ENCODE results near the gene GATD1.

GATD1 gene

GRCh38 chr11:812390-812789 lies 35.1 kb upstream of the GATD1 start:
- DNase-seq (ENCODE audit: low read depth in 2 of 2): no peak

DNA sequence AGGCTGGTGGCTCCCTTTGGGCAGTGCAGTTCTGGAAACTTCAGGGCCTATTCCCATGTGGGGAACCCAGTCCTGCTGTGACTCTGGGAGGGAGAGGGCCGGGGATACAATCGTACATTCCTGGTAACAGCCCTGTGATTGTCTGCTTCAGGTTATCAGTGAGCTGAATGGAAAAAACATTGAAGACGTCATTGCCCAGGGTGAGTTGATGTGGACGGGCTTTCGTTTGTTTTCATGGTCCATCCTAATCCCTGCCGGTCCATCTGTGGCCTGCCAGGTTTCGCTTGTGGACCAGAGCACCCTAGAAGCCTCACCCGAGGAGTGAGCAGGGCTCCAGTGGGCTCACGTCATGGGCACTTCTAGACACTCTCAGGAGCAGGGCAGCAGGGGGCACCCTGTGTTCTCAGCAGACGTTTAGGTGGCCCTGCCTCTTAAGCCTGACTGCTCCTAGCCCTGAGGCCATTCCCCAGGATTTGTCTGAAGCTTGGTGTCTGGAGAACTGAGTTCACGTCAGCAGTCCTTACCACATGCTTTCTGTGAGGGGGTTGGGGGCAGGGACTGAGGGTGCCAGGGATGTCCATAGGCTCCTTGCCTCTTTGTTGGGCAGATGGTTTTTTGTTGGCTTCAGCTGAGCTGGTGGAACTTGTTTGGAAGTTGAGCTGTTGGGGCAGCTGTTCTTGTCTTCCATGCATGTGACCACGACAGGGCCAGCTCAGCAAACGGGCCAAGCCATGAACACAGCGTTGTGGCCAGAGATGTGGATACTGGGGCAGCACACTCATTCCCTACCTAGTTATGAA lies 34.4 kb upstream of the GATD1 start:
- no peak for DNase-seq (ENCODE audit: low read depth in 2 of 2)

- no peak for DNase-seq (ENCODE audit: low read depth in 2 of 2)
Measured at GRCh38 chr11:810040-810567, 32.8 kb upstream of the GATD1 start.

- peak; percentile 91 to 96 for DNase-seq (ENCODE audit: low read depth in 2 of 2)
Measured at GRCh38 chr11:809287-810039, 32.2 kb upstream of the GATD1 start, which contains the start of gene RPLP2. RPLP2 (plus strand) TSS chr11:809967; CDS start chr11:810235, 268 bp downstream.

DNA sequence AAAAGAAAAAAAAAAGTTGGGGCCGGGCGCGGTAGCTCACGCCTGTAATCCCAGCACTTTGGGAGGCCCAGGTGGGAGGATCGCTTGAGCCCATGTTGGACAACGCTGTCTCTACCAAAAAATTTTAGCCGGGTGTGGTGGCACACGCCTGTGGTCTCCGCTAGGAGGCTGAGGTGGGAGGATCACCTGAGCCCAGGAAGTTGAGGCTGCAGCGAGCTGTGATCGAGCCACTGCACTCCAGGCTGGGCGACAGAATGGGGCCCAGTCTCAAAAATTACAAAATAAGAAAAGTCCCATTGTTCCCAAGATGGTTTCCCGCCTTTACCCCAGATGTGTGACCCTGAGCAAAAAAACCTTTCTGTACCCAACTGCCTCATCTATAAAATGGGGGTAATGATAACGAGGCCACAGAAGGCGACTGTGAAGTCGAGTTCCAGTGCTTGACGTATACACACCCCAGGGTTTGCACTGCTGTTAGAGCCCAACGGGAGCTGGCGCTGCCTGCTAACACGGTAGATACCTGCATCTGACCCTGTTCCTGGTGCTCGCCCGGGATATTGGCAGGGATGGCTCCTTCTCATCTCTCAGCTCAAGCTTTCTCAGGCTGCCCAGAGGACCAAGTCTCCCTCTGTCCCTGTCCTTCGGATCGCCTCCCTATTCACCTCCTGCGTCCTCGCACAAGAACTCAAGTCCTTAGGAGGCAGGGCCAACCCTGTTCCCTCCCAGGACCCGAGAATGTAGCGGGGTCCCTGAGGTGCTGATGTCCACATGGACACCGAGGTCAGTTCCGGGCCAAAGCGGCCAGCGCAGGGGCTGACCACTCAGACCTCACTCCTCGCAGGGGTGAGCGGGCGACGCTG lies 31.4 kb upstream of the GATD1 start:
- DNase-seq (ENCODE audit: low read depth in 2 of 2): no peak

DNA sequence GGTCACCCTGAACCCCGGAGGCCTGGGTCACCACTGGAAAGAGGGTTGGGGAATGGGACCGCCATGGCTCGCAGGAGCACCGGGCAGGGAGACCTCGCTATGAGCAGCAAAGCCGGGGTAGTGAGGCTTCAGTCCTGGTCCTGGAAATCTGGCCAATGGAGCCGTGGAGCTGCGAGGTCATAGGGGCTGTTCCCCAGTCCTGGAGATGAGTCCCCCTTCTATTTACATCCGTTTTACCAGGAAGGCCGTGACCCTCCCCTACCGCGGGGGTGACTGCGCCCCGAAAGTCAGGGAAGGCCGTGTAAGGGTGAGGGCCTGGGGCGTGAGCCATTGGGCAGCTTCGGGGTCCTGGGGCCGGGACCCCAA lies 27.3 kb upstream of the GATD1 start:
- DNase-seq (ENCODE audit: low read depth in 2 of 2): no peak

- DNase-seq (ENCODE audit: low read depth in 2 of 2): no peak
Measured at GRCh38 chr11:803770-804598, 26.7 kb upstream of the GATD1 start.

DNA sequence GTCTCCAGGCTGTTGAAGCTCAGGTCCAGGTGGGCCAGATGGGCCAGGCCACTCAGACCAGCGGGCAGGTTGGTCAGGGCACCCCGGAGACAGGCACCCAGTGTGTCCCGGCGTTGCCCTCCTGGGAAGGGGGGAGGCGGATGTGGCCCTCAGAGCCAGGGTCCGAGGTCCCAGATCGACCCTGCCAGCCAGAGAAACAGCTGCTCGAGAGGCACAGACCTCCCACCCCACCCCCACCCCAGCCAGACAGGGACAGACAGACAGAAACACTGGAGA lies 26.1 kb upstream of the GATD1 start:
- DNase-seq (ENCODE audit: low read depth in 2 of 2): no peak

GRCh38 chr11:802693-803466 lies 25.6 kb upstream of the GATD1 start:
- no peak for DNase-seq (ENCODE audit: low read depth in 2 of 2)

DNA sequence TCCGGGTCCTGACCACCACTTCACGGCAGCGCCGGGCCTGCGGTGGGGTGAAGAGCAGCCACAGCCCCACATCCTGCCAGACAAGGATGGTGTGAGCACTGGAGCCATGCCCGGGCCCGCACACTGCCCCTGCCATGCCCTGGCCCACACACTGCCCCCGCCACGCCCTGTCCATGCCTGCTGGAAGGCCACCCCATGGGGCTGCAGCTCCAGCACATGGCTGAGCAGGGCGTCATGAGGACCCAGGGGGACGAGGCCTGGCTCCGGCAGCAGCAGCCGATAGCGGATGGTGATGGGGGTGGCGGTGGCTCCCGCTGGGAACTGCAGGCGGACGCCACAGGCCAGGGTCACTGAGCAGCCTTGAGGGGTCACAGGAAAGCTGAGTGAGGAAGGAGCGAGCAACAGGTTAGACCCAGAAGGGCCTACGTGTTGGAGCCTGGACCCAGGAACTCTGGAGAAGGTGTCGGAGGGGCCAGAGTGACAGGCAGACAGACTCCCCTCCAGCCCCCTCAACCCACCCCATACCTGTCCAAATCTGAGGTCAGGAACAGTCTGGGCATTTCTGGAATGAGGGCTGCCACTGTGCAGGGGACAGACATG lies 24.8 kb upstream of the GATD1 start:
- DNase-seq (ENCODE audit: low read depth in 2 of 2): no peak

DNA sequence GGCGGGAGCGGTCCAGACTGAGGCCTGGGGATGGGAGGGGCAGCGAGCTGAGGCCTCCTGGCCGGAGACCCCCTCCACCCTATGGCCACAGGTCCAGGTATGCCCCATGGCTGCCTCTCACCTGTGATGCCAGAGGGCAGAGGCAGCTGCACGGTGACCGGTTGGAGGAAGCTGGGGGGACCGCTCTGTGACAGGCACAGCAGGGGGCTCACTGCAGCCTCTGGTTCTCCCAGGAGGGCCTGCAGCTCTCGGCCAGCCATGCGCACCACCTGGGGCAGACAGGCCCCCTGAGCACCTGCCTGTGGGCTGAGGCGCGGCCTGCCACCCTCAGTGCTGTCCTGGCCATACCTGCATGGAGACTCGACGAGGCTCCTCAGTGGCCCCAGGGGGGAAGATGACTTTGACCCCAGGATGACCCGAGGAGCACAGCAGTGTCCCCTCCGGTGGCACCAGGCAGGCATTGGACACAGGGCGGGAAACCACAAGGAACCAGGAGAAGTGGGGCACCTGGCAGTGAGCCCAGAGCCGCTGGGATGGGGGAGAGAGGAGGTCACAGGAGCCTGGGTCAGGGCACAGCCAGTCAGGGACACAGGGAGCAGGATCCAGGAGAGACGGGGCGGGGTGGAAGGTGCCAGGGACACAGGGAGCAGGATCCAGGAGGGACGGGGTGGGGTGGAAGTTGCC lies 24.0 kb upstream of the GATD1 start:
- no peak for DNase-seq (ENCODE audit: low read depth in 2 of 2)

GRCh38 chr11:800473-800872 lies 23.2 kb upstream of the GATD1 start:
- DNase-seq (ENCODE audit: low read depth in 2 of 2): no peak

DNA sequence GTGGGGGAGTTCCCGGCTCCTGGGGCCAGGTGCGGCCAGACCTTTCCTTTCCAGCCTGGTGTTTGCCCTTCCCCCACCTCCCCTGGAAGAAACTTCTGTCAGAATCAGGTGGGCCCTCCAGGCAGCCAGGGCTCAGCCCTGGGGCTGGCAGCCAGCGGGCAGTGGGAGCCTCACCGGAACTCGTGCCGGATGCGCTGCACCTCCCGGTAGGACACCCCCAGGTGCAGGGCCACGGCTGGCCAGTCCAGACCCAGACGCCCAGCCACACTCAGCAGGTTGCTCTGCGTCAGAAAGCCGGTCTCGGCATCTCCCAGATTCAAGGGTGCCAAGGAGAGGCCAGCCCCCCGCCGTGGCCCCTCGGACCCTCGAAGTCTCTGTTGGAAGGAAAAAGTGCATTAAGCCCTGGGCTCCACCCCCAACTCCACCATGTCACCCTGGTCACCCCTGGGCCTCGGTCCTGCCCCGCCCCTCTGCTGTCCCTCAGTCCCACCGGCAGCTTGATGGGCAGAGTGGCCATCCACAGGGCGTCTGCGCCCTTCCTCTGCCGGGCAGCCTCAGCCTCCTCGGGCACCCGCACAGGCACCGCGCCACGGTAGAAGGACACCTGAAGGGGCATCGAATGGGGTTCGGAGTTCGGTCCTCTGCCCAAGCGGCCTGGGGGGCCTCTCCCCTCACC lies 22.5 kb upstream of the GATD1 start:
- no peak for DNase-seq (ENCODE audit: low read depth in 2 of 2)

- peak; percentile 53 to 78 for DNase-seq (ENCODE audit: low read depth in 2 of 2)
Measured at GRCh38 chr11:798093-798713, 20.9 kb upstream of the GATD1 start, which contains the start of gene SLC25A22. SLC25A22 (minus strand) TSS chr11:798281; CDS start chr11:795006, 3,275 bp downstream.

GRCh38 chr11:797296-798092 lies 20.2 kb upstream of the GATD1 start:
- no peak for DNase-seq (ENCODE audit: low read depth in 2 of 2)

GRCh38 chr11:796565-797295 lies 19.4 kb upstream of the GATD1 start:
- no peak for DNase-seq (ENCODE audit: low read depth in 2 of 2)
